ENCODE results near the gene SPATA24. TPM values are rescaled to one million over a fixed set of nuclear protein-coding genes. Genes with fewer than 3 reads are reported as not detected.
"Not testable (repeated sequence)": the region's sequence is repeated elsewhere in the genome, so short reads cannot be mapped to it uniquely, and the experiment has no call there.

SPATA24 gene
- total RNA-seq, 3 donors from 2014 or later: 3.0 to 4.5 (median 3.4) TPM

GRCh38 chr5:139445325-139446170 lies 41.7 kb upstream of the SPATA24 start:
- TF ChIP-seq CTCF (IDR thresholded peaks at IDR 0.05): no peak
- H3K9me3 ChIP-seq: no peaks in the 10 kb centered on the region
- no peak for ATAC-seq
- H3K4me3 ChIP-seq: no peak overlapping the region
- H3K4me1 ChIP-seq (ENCODE audit: low read depth): no peaks in the 10 kb centered on the region
- no peak for DNase-seq
- no peaks in the 10 kb centered on the region for H3K36me3 ChIP-seq (ENCODE audit: low read depth)
- intact Hi-C loops (cut with DNase I, micrococcal nuclease): no loop called here

GRCh38 chr5:139443831-139444453 lies 40.1 kb upstream of the SPATA24 start:
- H3K36me3 ChIP-seq (ENCODE audit: low read depth): no peaks in the 10 kb centered on the region
- intact Hi-C loops (cut with DNase I, micrococcal nuclease): no loop called here
- ATAC-seq (no peak), DNase-seq (no peak)
- H3K4me1 ChIP-seq (ENCODE audit: low read depth): peaks cover 3% of the 10 kb centered on the region
- no peaks in the 10 kb centered on the region for H3K9me3 ChIP-seq
- TF ChIP-seq CTCF (IDR thresholded peaks at IDR 0.05): no peak
- H3K4me3 ChIP-seq: no peak overlapping the region

GRCh38 chr5:139440416-139440815 lies 36.5 kb upstream of the SPATA24 start:
- H3K4me1 ChIP-seq (ENCODE audit: low read depth); H3K9me3 ChIP-seq; DNase-seq; ATAC-seq; intact Hi-C loops (cut with DNase I, micrococcal nuclease); H3K4me3 ChIP-seq; H3K36me3 ChIP-seq (ENCODE audit: low read depth): not testable (repeated sequence)

- peaks cover 3% of the 10 kb centered on the region for H3K4me1 ChIP-seq (ENCODE audit: low read depth)
- ATAC-seq: peak; percentile 97
- peak; percentile 94 to 97 (median 95) for DNase-seq
- intact Hi-C loops (cut with DNase I, micrococcal nuclease): no loop called here
- no peak for TF ChIP-seq CTCF (IDR thresholded peaks at IDR 0.05)
- H3K4me3 ChIP-seq: peak within 1 kb of the TSS; percentile 59
- no peaks in the 10 kb centered on the region for H3K36me3 ChIP-seq (ENCODE audit: low read depth)
- H3K9me3 ChIP-seq: no peaks in the 10 kb centered on the region
These were observed 35.4 kb upstream of the SPATA24 start, which contains the start of gene DNAJC18 for GRCh38 chr5:139439013-139439903. Gene DNAJC18 (minus strand): TSS chr5:139439525. CDS start chr5:139439445, 80 bp downstream.

- no peaks in the 10 kb centered on the region for H3K36me3 ChIP-seq (ENCODE audit: low read depth)
- intact Hi-C loops (cut with DNase I, micrococcal nuclease): no loop called here
- no peak for DNase-seq
- no peak overlapping the region for H3K4me3 ChIP-seq
- TF ChIP-seq CTCF (IDR thresholded peaks at IDR 0.05): no peak
- peaks cover 3% of the 10 kb centered on the region for H3K4me1 ChIP-seq (ENCODE audit: low read depth)
- no peaks in the 10 kb centered on the region for H3K9me3 ChIP-seq
- ATAC-seq: no peak
These were observed 34.8 kb upstream of the SPATA24 start for GRCh38 chr5:139438707-139439012.

Measured in mucosa of descending colon (tissue), 3 donors.